ENCODE data around the gene RPL22L1. TPM values are rescaled to one million over a fixed set of nuclear protein-coding genes. Genes with fewer than 3 reads are reported as not detected.

Gene RPL22L1
- total RNA-seq, 1 experiment from 2014 or later, result 409 TPM

GRCh38 chr3:170862618-170863374 lies 7.2 kb downstream of the RPL22L1 start:
- DNase-seq (ENCODE audit: unreplicated experiment), result no peak
- Mint-ChIP-seq H3K4me1 (ENCODE audit: insufficient read depth, unreplicated experiment) (peaks cover 15% of the 10 kb centered on the region), H3K4me3 (ENCODE audit: unreplicated experiment) (no peak overlapping the region), H3K36me3 (ENCODE audit: insufficient read depth, unreplicated experiment) (peaks cover 28% of the 10 kb centered on the region), H3K27ac (ENCODE audit: low read depth, unreplicated experiment) (no peak overlapping the region), H3K27me3 (ENCODE audit: insufficient read depth, unreplicated experiment) (no peaks in the 10 kb centered on the region), H3K9me3 (ENCODE audit: unreplicated experiment) (no peaks in the 10 kb centered on the region)
- no peak for TF ChIP-seq CTCF (IDR thresholded peaks at IDR 0.05; ENCODE audit: unreplicated experiment)
- CTCF ChIA-PET, result interaction anchor here (0.6 to 5.5 kb wide), 6 partner anchors 11 to 999 kb away, joined by 3 to 31 read pairs (median 3); partner anchors contain the start of gene SKIL
- POLR2A ChIA-PET, result no interaction called here
- BruUV-seq (replicated peaks), result no TSS peak
- intact Hi-C loops (cut with micrococcal nuclease), result no loop called here

- H3K36me3 Mint-ChIP-seq (ENCODE audit: insufficient read depth, unreplicated experiment), result no peaks in the 10 kb centered on the region
- POLR2A ChIA-PET, result interaction anchor here (1.2 kb wide), 1 partner anchor 9 kb away, joined by 3 read pairs; no protein-coding TSS in a partner anchor
- H3K4me1 Mint-ChIP-seq (ENCODE audit: insufficient read depth, unreplicated experiment), result no peaks in the 10 kb centered on the region
- H3K27me3 Mint-ChIP-seq (ENCODE audit: insufficient read depth, unreplicated experiment), result no peaks in the 10 kb centered on the region
- DNase-seq (ENCODE audit: unreplicated experiment), result no peak
- no peak for TF ChIP-seq CTCF (IDR thresholded peaks at IDR 0.05; ENCODE audit: unreplicated experiment)
- no peak overlapping the region for H3K27ac Mint-ChIP-seq (ENCODE audit: low read depth, unreplicated experiment)
- no peaks in the 10 kb centered on the region for H3K9me3 Mint-ChIP-seq (ENCODE audit: unreplicated experiment)
- H3K4me3 Mint-ChIP-seq (ENCODE audit: unreplicated experiment), result no peak overlapping the region
- no TSS peak for BruUV-seq (replicated peaks)
- CTCF ChIA-PET, result interaction anchor here (1.3 to 4.4 kb wide), 2 partner anchors 10 to 444 kb away, joined by 3 to 19 read pairs; no protein-coding TSS in a partner anchor
- intact Hi-C loops (cut with micrococcal nuclease), result no loop called here
Observed at GRCh38 chr3:170858599-170858998, 11.4 kb downstream of the RPL22L1 start.

DNA sequence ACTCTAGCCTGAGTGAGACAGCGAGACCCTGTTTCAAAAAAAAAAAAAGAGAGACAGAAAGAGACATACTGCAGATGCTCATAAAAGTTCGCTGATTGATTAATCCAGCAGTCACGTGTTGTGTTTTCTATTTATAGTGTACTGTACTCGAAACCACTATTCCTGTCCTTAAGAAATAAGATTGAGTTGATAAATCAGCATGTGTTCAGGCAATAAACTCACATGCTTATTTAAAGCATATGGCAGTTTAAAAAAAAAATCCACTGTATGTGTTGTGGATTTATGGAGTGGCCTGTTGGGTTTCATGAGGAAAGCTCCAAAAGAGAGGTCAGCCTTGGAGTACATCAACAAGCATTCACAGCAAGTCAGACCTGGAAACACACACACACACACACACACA lies 17.7 kb downstream of the RPL22L1 start:
- H3K27ac Mint-ChIP-seq (ENCODE audit: low read depth, unreplicated experiment), result no peak overlapping the region
- no peaks in the 10 kb centered on the region for H3K9me3 Mint-ChIP-seq (ENCODE audit: unreplicated experiment)
- POLR2A ChIA-PET, result interaction anchor here (1.0 kb wide), 1 partner anchor 18 kb away, joined by 4 read pairs; the partner anchor contains the start of gene RPL22L1
- H3K4me3 Mint-ChIP-seq (ENCODE audit: unreplicated experiment), result no peak overlapping the region
- no peak for TF ChIP-seq CTCF (IDR thresholded peaks at IDR 0.05; ENCODE audit: unreplicated experiment)
- intact Hi-C loops (cut with micrococcal nuclease), result no loop called here
- BruUV-seq (replicated peaks), result no TSS peak
- H3K36me3 Mint-ChIP-seq (ENCODE audit: insufficient read depth, unreplicated experiment), result no peaks in the 10 kb centered on the region
- H3K4me1 Mint-ChIP-seq (ENCODE audit: insufficient read depth, unreplicated experiment), result no peaks in the 10 kb centered on the region
- CTCF ChIA-PET, result interaction anchor here (0.6 to 1.0 kb wide), 2 partner anchors 10 to 439 kb away, joined by 3 read pairs; no protein-coding TSS in a partner anchor
- H3K27me3 Mint-ChIP-seq (ENCODE audit: insufficient read depth, unreplicated experiment), result peaks cover 11% of the 10 kb centered on the region
- DNase-seq (ENCODE audit: unreplicated experiment), result no peak

- no peaks in the 10 kb centered on the region for H3K4me1 Mint-ChIP-seq (ENCODE audit: insufficient read depth, unreplicated experiment)
- CTCF ChIA-PET, result interaction anchor here (0.6 to 3.6 kb wide), 33 partner anchors 8 to 937 kb away, joined by 3 to 74 read pairs (median 4); partner anchors contain the start of genes CLDN11, RPL22L1 and SAMD7
- no peaks in the 10 kb centered on the region for H3K36me3 Mint-ChIP-seq (ENCODE audit: insufficient read depth, unreplicated experiment)
- intact Hi-C loops (cut with micrococcal nuclease), result loop anchor here (1.0 to 10.0 kb wide), 5 partner anchors 36 to 659 kb away; no protein-coding TSS in a partner anchor
- POLR2A ChIA-PET, result interaction anchor here (0.6 to 1.3 kb wide), 6 partner anchors 21 to 1561 kb away, joined by 3 to 6 read pairs (median 4); partner anchors contain the start of gene RPL22L1
- peak; percentile 20 for DNase-seq (ENCODE audit: unreplicated experiment)
- peaks cover 16% of the 10 kb centered on the region for H3K27me3 Mint-ChIP-seq (ENCODE audit: insufficient read depth, unreplicated experiment)
- no TSS peak for BruUV-seq (replicated peaks)
- H3K27ac Mint-ChIP-seq (ENCODE audit: low read depth, unreplicated experiment), result no peak overlapping the region
- peak; percentile 56 for TF ChIP-seq CTCF (IDR thresholded peaks at IDR 0.05; ENCODE audit: unreplicated experiment)
- H3K9me3 Mint-ChIP-seq (ENCODE audit: unreplicated experiment), result no peaks in the 10 kb centered on the region
- H3K4me3 Mint-ChIP-seq (ENCODE audit: unreplicated experiment), result no peak overlapping the region
Observed at GRCh38 chr3:170848292-170848917, 21.6 kb downstream of the RPL22L1 start.

Data from MCF 10A (cell line).